ENCODE results near the gene TMEM269.

TMEM269 gene

DNA sequence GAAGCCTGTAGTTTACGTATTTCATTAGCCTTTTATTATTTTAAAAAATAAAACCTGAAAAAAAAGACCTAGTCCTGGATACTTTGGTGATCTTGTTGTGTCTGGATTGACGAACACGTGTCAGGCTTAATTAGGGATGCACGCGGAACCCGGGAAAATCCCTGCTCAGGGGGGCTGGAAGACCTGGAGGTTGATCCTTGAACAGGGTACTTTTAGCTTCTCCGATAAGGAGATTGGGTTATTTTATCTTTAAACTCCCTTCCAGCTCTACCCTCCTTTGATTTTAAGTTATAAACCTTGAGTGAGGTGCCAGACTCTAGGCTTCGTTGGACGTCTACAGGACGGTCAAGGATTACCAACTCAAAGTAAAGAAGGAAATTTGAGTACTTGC is 61.1 kb downstream of the TMEM269 start:
- no peak for DNase-seq (ENCODE audit: extremely low read depth, low read depth)
- TF ChIP-seq, protein P1, sequence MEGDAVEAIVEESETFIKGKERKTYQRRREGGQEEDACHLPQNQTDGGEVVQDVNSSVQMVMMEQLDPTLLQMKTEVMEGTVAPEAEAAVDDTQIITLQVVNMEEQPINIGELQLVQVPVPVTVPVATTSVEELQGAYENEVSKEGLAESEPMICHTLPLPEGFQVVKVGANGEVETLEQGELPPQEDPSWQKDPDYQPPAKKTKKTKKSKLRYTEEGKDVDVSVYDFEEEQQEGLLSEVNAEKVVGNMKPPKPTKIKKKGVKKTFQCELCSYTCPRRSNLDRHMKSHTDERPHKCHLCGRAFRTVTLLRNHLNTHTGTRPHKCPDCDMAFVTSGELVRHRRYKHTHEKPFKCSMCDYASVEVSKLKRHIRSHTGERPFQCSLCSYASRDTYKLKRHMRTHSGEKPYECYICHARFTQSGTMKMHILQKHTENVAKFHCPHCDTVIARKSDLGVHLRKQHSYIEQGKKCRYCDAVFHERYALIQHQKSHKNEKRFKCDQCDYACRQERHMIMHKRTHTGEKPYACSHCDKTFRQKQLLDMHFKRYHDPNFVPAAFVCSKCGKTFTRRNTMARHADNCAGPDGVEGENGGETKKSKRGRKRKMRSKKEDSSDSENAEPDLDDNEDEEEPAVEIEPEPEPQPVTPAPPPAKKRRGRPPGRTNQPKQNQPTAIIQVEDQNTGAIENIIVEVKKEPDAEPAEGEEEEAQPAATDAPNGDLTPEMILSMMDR (IDR thresholded peaks at IDR 0.05; ENCODE audit: low read depth, low read length) = no peak

DNA sequence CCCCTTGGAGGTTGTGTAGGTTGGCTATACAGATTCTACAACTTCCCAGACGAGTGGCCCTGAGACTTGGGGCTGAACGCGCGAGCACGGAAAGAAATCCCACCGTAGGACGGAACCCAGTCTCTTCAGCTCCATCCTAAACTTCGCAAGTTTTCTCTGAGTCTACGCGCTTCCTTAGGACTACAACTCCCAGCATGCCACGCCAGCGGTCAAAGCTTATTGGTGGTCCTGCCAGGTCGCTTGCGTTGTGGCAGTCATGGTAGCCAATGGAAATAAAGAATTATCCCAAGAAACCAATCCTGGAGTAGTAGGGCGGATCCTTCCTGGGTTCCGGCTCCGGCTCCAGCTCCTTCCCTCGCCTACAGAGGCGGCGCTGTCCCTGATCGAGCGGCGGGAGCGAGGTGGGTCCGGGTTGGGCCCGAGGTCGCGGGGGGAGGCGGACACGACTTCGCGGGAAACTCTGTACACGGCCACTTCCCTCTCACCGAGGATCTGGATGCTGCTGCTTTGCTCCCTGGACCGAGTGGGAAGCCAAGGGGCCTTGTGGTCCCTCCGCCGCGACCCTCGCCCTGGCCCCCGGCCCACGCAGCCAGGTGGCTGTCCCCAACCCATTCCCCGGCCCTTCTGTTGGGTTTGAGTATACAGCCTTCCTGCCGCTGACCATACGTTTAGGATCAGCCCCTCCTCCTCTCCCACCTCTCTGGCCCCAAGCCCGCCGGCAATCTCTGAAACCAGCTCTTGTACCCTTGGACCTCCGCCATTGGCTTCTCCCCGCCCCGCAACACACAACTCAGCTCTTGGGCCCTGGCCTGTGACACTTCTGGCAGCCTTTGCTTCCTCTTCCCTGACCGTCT is 61.7 kb downstream of the TMEM269 start, which contains the start of gene ZNF691:
TSS of gene ZNF691 (plus strand) at position 357 of the 854 bp plus-strand sequence. CDS start 3,046 bp downstream, outside the sequence.
- TF ChIP-seq, protein P1 (IDR thresholded peaks at IDR 0.05; ENCODE audit: low read depth, low read length) = peak; percentile 56
- peak; percentile 88 for DNase-seq (ENCODE audit: extremely low read depth, low read depth)

DNA sequence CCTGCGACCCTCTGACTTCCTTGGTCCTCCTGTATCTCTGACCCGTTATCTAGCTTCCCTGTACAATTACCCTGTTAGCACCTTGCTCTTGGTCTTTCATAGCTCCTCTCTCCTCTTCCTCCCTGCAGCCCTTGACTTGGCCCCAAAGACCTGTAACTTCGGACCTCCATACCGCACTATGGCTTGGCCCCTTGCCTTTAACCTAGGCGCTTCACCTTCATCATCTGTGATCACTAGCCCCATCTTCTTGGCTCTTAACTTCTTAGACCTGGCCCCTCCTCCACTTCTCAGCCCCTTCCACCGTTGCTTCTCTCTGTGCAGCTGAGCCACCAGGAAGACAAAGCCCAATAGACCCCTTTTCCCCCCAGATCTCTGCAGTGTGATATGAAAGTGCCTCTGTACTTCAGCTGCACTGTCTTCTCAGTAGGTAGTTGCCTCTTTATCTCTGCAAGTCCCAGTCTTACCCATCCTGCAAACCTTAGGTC is 62.4 kb downstream of the TMEM269 start:
- DNase-seq (ENCODE audit: extremely low read depth, low read depth) = no peak
- TF ChIP-seq, protein P1 (IDR thresholded peaks at IDR 0.05; ENCODE audit: low read depth, low read length) = no peak

DNA sequence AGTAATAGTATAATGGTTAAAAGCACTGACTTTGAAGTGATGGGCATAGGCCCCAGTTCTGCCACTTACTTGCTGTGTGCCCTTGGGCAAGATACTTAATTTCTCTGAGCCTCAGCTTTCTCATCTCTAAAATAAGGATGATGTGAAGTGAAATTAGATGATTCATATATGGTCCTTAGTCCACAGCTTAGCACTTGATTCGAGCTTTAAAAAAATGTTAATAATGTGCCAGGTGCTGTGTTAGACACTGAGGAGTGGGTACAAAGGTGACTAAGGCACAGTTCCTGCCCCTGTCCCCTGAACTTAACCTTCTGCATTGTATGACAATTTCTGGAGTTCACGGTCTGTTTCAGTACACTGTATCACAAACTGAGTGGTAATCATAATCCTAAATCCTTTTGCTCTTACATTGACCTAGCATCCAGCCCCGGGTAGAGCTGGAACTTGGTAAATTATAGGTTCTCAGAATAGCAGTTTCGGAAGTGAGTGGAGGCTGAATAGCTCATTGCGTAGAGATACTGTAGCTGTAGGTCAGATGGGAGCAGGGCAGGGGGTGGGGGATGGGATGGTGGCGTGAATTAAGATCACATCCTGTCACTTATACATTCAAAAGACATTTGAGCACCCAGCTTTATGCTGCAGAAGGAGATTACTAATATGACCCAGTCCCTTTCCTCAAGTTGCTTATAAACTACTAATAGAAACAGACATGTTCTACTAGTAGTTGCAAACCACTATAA is 63.1 kb downstream of the TMEM269 start:
- TF ChIP-seq, protein P1 (IDR thresholded peaks at IDR 0.05; ENCODE audit: low read depth, low read length) = no peak
- no peak for DNase-seq (ENCODE audit: extremely low read depth, low read depth)

DNA sequence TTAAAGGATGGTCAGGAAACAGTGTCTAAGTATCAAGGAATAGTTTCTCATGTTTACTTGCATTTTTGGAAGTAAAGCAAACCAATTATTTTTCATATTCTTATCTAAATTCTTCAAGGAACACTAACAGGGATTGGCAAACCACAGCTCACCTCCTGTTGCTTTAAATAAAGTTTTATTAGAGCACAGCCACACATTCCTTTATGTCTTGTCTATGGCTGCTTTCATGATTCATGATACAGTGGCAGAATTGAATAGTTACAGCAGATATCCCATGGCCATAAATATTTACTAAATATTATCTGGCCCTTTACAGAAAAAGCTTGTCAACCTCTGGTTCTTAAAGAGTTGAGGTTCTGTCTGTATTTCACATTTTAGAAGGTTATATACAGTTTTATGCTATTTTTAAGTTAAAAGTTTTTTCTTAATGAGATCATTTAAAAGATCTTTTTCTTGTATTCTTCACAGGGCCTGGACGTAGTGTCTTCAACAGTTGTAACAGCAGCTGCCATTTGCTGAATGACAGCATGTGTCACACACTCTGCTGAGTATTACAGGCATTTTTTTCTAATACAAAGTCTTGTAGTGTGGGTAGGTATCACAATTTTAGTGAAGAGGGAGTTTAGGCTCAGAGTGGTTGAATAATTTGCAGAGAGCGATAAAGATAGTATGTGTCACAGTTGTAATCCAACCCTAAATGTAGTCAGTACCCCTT is 64.2 kb downstream of the TMEM269 start:
- no peak for DNase-seq (ENCODE audit: extremely low read depth, low read depth)
- TF ChIP-seq, protein P1 (IDR thresholded peaks at IDR 0.05; ENCODE audit: low read depth, low read length) = no peak

DNA sequence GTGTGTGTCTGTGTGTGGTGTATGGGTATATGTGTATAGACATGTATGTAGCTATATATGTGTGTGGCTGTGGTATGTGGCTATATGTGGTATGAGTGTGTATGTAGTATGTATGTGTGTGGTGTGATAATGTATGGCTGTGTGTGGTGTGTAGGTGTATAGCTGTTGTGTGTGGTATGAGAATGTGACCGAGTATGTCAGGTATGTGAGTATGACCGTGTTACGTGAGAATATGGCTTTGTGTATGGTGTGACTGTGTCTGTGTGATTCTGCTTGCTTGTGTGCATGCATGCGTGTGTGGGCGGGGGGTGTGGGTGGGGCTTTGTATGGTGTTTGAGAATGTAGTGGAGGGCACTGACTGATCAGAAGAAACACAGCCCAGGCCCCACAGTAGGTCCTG is 65.2 kb downstream of the TMEM269 start:
- DNase-seq (ENCODE audit: extremely low read depth, low read depth) = no peak
- TF ChIP-seq, protein P1 (IDR thresholded peaks at IDR 0.05; ENCODE audit: low read depth, low read length) = no peak

Data from AG09319 (cell line).